Right kidney (tissue), 9 donors: Measurements from ENCODE around the gene CLUH.
A peak's percentile ranks its signal among the peaks of the same experiment; 100 is the strongest.

ENCODE experiments used
- DNase-seq: peaks from one replicate; pipeline ENCODE4 v3.0.0-alpha.2; 2016
- long read RNA-seq, 8 donors: transcript quantifications; one replicate each; lab custom pipeline, GENCODE V29; 2026

The CLUH gene, protein sequence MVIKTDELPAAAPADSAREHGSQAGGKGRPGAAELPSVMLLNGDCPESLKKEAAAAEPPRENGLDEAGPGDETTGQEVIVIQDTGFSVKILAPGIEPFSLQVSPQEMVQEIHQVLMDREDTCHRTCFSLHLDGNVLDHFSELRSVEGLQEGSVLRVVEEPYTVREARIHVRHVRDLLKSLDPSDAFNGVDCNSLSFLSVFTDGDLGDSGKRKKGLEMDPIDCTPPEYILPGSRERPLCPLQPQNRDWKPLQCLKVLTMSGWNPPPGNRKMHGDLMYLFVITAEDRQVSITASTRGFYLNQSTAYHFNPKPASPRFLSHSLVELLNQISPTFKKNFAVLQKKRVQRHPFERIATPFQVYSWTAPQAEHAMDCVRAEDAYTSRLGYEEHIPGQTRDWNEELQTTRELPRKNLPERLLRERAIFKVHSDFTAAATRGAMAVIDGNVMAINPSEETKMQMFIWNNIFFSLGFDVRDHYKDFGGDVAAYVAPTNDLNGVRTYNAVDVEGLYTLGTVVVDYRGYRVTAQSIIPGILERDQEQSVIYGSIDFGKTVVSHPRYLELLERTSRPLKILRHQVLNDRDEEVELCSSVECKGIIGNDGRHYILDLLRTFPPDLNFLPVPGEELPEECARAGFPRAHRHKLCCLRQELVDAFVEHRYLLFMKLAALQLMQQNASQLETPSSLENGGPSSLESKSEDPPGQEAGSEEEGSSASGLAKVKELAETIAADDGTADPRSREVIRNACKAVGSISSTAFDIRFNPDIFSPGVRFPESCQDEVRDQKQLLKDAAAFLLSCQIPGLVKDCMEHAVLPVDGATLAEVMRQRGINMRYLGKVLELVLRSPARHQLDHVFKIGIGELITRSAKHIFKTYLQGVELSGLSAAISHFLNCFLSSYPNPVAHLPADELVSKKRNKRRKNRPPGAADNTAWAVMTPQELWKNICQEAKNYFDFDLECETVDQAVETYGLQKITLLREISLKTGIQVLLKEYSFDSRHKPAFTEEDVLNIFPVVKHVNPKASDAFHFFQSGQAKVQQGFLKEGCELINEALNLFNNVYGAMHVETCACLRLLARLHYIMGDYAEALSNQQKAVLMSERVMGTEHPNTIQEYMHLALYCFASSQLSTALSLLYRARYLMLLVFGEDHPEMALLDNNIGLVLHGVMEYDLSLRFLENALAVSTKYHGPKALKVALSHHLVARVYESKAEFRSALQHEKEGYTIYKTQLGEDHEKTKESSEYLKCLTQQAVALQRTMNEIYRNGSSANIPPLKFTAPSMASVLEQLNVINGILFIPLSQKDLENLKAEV (N-terminal part only)
- long read RNA-seq, donor 1, partial matches to known transcripts = 16 of 16 reads
- long read RNA-seq, donor 1, other reads (novel, unspliced or antisense) = 0 of 16 reads
- long read RNA-seq, donor 2, partial matches to known transcripts = 6 of 6 reads
- long read RNA-seq, donor 2, other reads (novel, unspliced or antisense) = 0 of 6 reads
- long read RNA-seq, donor 3 = 0 reads
- long read RNA-seq, donor 4 = 0 reads
- long read RNA-seq, donor 5 = 0 reads
- long read RNA-seq, donor 6, partial matches to known transcripts = 0 of 1 reads
- long read RNA-seq, donor 6, other reads (novel, unspliced or antisense) = 0 of 1 reads
- long read RNA-seq, donor 7 = 0 reads
- long read RNA-seq, donor 8 = 0 reads

DNA sequence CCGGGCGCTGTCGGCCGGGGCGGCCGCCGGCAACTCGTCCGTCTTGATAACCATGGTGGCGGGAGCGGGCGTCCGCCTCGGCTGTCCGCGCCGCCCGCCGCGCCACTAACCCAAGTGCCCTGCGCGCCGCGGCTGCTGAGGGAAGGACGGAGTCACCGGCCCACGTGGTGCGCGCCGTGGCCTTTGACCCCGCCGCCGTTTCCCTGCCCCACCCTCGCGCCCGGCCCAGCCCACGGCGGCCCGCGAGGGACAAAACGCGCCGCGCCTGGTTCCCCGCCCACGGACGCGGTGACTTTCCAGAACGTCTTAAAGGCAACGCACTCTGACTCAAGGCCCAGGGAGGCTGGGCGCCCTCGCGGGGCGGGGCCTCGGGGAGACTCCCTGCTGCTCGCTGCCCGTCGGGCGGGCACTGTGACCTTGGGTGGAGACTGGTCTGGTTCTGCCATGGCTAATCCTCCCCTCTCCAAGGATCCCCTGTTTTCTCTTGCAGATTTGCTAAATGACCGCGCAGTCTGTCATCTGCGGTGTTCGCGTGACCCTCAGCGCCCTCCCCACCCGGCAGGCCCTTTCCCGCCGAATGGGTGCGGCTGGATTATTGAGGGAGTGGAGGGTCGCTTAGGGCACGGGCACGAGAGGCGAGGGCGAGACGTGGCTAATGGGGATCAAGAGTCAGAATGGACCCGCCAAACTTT lies at the start of gene CLUH:
Gene CLUH, minus strand, starts transcription at position 157 of the 692 bp plus-strand sequence. Its CDS starts 103 bp downstream, at position 54.
- peak; percentile 93 for DNase-seq

DNA sequence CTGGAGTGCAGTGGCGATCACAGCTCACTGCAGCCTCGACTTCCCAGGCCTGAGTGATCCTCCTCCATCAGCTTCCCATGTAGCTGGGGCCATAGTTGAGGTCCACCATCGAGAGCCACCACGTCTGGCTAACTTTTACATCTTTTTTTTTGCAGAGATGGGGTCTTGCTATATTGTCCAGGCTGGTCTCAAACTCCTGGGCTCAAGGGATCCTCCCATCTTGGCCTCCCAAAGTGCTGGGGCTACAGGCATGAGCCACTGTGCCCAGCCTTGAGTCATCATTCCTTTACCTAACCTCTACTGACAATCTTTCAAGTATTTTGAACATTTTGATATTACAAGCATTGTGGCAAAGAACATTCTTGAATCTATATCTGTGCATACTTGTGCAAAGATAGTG lies 47.3 kb upstream of the CLUH start:
- no peak for DNase-seq

DNA sequence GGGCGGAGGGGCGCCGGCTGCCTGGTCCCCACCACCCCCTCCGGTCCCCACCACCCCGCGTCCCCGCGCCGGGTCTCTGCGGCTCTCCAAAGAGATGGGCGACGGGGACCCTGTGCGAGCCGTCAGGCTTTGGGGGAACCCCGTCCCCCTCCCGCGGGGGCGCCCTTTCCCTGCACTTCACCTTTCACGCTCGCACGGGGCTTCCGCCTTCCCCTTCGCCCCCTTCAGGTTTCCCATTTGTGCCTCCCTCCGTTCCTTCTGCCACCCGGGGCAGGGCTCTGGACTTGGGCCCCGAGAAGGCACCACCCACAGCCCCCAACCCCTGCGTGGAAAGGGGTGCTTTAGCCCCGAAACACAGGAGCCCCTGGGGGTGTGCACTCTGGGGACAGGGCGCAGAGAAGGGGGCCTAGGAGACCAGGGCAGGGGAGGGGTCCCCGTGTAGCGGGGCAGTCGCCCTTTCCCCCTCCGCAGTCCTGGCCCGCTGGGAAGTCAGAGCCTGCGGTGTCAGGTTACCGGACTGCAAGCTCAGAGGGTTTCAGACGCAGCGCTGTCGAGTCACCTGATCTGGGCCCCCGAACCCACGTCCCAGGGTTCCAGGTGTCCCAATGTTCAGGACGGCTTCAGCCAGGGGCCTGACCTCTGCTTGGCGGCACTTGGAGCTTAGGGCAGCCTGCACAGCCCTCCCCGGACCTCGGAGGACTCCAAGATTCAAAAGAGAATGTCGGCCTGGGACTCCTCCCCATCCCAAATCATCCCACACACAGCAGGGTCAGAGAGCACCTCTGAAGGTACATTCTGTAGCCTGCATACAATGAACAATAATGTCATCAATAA lies 44.5 kb upstream of the CLUH start:
- DNase-seq = peak; percentile 55

DNA sequence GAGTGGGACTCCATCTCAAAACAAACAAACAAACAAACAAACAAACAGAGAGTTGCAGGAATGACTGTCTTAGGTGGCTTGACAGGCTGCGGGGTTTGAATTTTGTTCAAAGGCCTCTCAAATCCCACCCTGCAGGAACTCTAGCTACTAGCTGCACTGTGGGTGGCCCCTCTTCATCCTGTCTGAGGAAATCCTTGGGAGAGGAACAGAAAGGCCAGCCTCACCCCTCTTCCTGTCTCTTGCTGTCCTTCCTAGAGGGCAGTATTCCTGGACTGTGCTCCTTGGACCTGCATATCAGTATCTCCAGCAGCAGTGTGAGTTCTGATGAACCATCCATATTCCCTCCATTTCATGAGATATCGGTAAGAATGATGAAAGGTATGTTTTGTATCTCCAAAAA lies 39.9 kb upstream of the CLUH start:
- DNase-seq = no peak

DNA sequence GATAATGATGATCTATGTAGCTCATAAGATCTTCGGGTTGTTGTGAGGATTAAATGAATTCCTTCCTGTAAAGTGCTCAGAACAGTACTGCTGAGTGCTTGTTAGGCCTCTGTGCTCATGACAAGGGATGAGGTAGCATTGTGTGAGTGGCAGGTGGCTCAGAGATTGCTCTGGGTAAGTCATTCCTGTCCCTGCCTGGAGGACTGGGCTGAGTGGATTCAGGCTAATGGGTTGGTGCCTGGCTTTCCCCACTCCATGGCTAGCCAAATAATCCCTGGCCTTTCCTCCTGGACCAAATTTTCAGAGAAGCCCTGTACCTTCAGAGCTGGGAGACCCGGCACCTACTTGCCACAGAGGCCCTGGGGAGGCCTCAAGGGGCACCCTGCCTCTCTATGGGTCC lies 39.2 kb upstream of the CLUH start:
- no peak for DNase-seq

DNA sequence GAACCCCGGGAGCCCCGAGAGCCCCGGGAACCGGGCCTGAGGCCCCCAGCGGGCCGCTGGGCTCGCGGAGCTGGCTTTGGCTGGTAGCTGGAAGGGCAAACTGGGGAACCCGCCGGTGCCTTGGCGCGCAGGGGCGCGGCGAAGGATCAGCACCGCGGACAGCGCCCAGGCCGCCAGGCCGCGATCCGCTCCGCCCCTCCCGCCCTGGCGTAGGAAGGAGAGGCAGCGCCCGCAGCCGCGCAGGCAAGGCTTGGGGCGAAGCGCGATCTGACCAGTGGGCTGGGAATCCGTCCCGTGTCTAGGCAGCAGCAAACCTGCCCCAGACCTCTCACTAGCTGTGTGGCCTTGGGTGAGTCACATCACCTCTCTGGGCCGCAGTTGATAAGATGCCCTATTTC lies 38.2 kb upstream of the CLUH start:
- DNase-seq = peak; percentile 76

DNA sequence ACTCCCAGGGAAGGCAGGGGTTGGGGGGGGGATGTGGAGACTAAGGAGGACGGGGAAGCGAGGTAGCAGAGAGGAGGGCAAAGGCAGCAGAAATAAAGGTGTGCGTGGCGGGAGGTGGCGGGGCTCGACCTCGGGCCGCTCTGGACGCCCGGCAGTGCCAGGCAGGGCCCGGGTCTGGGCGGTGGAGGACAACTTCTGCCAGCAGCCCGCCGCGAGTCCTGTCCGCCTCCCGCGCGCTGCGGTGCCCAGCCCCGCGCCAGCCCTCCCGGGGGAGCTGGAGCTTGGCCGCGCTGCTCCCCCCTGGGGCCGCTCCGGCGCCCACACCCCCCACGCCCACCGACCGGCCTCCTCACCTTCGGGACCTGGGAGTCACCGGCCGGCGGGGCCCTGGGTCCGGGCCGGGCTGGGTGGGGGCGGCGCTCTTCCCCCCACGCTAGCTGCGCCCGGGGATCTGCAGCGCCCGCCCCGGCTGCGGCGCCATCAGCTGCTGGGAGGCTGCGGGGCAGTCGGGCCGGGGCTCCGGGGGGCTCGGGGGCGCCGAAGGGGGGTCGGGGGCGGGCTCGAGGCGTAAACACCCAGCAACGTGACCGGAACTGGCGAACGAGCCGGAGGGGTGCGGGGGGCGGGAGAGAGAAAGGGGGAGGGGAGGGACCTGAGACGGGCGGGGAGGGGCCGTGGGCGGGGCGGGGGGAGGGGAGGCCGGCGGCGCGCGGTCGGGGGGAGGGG lies 37.7 kb upstream of the CLUH start, which contains the start of gene CCDC92B:
Gene CCDC92B, minus strand, starts transcription at position 595 of the 726 bp plus-strand sequence. CDS start 14,507 bp downstream, outside the sequence.
- no peak for DNase-seq

DNA sequence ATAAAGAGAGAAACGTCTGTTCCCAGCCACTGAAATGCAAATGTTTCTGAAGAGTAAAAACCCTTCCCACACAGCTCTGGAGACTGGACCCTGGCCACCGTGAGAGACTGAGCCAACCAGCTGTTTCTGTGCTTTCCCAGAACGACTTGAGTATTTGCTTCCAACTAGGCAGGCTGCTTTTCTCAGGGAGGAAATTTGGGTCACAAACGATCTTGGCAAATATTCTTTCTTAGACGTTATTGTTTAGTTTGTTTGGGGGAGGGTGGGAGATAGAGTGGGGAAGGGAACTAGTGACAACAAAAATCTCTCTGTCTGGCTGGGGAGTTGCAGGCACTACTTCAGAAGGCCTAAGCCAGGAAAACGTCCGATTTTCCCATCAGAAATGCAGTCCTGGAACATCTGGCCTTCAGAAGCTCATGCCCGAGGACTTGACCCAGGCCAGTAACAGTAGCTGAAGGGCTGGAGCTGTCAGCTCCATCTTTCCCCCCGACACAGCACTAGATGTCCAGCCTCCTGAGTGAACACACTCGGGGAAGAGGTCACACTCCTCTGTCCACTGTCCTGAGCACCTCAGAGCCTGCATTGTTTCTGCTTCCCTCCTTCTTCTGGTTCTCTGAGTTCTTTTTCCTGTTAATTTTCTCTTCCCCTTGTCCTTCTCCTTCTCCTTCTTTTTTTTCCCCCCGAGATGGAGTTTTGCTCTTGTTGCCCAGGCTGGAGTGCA lies 33.9 kb upstream of the CLUH start:
- DNase-seq = no peak

DNA sequence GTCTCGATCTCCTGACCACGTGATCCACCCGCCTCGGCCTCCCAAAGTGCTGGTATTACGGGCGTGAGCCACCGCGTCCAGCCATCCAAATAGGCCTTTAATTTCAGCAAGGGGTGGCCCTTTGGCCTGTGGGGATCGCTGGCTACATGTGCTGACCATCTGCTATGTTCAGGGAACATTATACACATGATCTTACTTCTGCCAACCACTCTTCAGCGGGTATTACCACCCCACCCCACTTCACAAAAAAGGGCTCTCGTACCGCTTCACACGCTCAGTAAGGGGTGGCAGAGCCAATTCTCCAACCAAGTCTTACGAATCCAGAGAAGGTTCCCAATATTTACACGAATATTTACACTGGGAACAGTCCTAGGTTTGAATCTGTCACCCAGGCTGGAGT lies 26.1 kb upstream of the CLUH start:
- no peak for DNase-seq

DNA sequence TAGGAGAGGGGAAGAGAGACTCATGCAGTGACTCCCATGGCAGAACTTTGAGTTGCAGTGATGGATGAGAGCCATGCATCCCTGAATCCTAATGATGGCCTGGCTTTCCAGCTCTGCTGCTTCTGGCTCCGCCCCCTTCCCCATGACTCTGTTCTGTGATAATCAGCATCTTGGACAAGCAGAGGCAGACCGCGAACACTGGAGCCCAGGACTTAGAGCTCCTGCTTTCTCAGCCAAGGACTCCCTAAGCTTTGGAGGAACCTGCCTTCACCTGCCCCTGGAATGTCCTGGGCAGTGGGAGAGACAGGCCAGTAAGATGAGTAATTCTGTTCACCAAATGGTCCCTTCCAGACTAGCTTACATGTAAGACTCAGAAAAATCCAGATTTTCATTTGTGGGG lies 25.4 kb upstream of the CLUH start:
- DNase-seq = no peak

DNA sequence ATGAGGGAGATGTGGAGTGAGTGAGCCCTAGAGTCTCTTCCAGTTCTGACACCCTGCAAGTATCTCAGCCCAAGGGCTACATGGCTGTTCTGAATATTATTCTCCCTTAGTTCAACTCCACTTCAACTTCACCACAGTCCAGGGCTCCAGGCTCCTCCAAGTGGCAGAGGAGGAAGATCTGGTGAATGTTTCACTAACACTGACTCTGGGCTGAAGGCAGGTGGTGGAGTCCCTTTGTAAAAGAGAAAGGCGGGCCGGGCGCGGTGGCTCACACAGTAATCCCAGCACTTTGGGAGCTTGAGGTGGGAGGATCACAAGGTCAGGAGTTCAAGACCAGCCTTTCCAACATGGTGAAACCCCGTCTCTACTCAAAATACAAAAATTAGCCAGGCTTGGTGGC lies 24.3 kb upstream of the CLUH start:
- DNase-seq = no peak

DNA sequence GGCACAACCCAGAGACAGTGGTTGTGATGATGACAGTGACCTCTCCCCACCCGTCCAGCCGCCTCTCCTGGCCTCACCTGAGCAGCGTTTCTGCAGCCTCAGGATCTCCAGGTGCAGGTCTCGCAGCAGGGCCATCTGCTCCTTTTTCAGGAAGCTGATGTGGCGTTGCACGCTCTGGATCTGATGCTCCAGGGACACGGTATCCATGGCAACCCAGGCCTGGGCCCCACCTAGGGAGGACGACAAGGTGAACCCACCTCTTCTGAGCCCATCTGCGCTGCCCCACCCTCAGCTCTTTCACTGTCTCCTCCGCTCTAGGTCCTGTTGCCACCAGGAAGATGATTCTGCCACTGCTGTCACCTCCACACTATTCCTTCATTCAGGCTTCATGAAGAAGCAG lies 23.4 kb upstream of the CLUH start:
- no peak for DNase-seq

DNA sequence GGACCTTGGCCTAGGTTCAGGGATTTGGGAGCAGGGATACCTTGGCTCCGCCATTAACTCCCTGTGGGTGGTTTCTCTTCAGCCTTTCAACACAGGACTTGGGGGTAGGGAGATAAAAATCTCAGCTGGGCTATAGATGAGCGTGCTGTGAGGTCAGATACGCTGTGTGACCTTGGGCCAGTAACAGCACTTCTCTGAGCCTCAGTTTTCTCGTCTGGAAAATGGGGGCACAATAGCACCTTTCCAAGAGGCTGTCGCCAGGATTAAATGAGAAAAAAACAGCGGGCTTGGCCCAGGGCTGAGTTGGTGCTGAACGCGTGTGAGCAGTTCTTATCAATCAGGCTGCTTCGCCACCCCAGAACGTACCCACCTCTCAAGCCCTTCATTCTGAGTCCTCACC lies 20.2 kb upstream of the CLUH start:
- DNase-seq = no peak

DNA sequence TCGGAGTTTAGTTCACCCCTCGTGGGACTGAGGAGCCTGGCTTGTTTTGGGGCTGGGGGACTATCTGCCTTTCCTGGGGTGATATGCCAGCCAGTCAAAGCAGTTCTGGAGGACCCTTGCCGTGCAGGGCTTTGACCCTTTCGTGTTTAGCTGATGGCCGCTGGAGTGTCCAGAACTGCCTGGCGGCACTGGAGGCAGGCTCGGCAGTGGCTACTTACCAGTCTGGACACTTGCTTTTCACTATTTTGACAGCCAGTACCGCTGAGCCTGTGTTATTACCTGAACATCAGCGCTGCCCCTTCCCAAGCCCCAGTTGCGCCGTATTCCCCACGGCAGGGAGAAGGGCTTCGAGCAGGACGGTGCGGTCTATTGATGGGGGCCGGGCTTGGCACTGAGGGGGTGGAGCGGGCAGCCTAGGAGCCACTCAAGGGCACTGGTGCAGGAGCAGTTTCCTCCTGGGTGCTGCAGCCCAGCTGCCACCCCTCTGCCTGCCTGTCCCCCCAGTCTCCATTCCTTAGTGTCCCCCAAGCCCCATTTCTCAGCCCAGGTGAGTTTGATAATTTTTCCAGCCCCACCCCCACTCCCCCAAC lies 19.3 kb upstream of the CLUH start:
- no peak for DNase-seq

DNA sequence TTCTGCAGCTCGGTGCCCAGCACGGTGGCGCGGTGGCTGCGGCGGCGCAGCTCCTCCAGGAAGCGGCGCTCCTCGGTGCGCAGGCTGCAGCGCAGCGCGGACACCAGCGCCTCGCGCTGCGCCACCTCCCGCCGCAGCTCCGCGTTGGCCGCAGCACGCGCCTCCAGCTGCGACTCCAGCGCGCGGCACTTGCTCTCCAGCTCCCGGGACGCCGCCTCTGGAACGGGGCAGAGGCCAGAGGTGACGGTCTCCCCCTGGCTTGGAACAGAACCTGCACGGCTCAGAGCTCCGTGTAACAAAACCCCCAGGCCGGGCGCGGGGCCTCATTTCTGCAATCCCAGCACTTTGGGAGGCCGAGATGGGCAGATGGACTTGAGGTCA lies 13.2 kb upstream of the CLUH start:
- peak; percentile 71 for DNase-seq

DNA sequence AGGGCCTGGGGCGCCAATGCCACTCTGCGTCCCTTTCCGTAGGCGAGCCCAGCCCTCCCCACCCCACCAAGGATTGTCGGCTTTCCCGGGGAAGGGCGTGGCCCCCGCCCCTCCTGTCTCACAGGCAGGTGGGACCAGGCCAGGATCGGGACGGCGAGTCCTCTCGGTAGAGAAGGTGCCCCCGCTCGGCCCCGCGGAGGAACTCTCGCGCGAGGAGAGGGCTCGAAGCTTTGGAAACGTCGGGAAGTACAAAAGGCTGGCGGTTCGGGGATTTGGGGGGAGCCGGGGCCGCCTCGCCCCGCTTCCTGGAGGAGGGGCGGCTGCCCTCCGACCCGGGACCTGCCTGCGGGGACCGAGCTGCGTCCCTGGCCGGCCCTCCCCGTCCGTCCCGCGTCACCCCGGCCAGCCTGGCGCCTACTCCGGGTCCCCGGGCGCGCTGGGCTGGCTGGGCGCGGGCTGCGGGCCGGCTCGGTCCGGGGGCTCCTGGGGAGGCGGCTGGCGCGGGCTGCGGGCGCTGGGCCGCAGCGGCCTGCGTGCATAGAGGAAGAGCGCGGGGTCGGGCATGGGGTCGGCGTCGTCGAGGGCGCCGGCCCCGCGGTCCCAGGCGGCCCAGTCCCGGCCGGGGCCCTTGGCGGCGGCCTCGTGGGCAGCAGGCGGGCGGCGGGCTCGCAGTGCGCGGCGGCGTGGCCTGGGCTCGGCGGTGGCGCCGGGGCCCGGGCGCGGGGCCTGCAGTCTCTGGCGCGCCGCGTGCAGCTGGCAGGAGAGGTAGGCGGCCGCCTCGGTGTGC lies 12.6 kb upstream of the CLUH start:
- peak; percentile 68 for DNase-seq

DNA sequence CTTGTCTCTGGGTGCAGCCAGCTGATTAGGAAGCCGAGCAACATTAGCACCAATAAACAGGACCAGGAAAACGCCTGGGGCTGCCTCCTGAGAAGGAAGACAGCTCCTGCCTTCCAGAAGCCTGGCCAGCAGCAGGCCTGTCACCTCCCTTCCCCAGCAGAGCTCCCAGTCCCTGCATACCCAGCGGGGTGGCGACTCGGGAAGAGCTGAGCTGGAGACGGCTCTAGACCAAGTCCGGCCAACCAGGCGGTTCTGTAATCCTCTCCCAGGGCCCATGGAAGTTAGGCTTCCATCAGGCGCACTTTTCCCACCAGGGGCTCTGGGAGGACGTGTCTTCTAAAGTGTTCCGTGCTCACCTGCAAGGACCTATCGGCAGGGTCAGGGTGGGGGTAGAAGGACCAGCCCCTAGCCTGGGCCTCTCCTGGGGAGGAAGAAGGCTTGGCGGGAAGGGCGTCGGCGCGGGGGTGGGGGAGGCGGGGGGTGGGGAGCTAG lies 12.0 kb upstream of the CLUH start:
- peak; percentile 42 for DNase-seq
